ENCODE results near the gene TIGD6. TPM values are rescaled to one million over a fixed set of nuclear protein-coding genes. Genes with fewer than 3 reads are reported as not detected.

TIGD6 gene
- total RNA-seq, 6 donors from 2014 or later = 2.2 to 6.3 (median 4.1) TPM

DNA sequence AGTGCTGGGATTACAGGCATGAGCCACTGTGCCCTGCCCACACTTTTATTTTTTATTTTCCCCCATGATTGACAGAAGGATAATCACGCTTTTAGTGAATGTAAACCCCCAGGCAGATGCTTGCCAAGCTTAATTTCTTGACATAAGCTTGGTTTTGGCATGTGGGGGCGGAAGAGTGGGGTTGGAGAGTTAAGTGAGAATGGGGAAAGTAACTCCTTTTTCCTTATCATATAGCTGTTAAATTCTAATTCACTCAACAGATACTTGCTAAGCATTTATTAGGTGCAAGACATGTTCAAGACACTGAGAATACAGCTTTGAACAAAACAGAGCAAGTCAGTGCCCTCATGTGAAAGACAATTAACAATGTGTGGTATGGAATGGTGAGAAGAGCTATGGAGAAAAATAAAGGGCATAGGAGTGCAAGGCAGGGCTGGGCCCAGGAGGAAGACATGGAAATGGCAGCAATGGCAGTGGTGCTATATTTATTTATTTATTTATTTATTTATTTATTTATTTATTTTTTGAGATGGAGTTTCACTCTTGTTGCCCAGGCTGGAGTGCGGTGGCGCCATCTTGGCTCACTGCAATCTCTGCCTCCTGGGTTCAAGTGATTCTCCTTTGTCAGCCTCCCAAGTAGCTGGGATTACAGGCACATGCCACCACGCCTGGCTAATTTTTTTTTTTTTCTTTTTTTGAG, 37.7 kb downstream of the TIGD6 start:
- no peaks in the 10 kb centered on the region for H3K36me3 ChIP-seq
- 95 to 96% methylated on average over 5 of the region's 5 CpGs for WGBS, 2 donors
- no peak for TF ChIP-seq POLR2AphosphoS5 (IDR thresholded peaks at IDR 0.05)
- no peak for TF ChIP-seq POLR2A (IDR thresholded peaks at IDR 0.05)
- no peak for TF ChIP-seq CTCF (IDR thresholded peaks at IDR 0.05)
- TF ChIP-seq EP300 (IDR thresholded peaks at IDR 0.05) = no peak
- no peaks in the 10 kb centered on the region for H3K27me3 ChIP-seq
- H3K4me1 ChIP-seq = peaks cover 10 to 27% (median 16%) of the 10 kb centered on the region in 4 donors
- DNase-seq (no peak), ATAC-seq (ENCODE audit: low FRiP score in 2 of 2) (no peak)
- H3K27ac ChIP-seq = no peak overlapping the region
- no peaks in the 10 kb centered on the region for H3K9me3 ChIP-seq
- H3K4me3 ChIP-seq = no peak overlapping the region

GRCh38 chr5:149961957-149962409, 38.5 kb downstream of the TIGD6 start:
- TF ChIP-seq CTCF (IDR thresholded peaks at IDR 0.05) (peak in 3 of 6 experiments; percentile 34 to 54 (median 37)), POLR2A (IDR thresholded peaks at IDR 0.05) (no peak), EP300 (IDR thresholded peaks at IDR 0.05) (no peak), POLR2AphosphoS5 (IDR thresholded peaks at IDR 0.05) (no peak)
- 56 to 75% methylated on average over 6 of the region's 6 CpGs for WGBS, 2 donors
- DNase-seq = no peak
- H3K9me3 ChIP-seq = no peaks in the 10 kb centered on the region
- peak overlapping the region in 3 of 4 donors; percentile 78 to 93 (median 84) for H3K4me3 ChIP-seq
- peaks cover 10 to 27% (median 16%) of the 10 kb centered on the region in 4 donors for H3K4me1 ChIP-seq
- H3K27ac ChIP-seq = peak overlapping the region in 1 of 4 donors; percentile 90
- H3K36me3 ChIP-seq = no peaks in the 10 kb centered on the region
- H3K27me3 ChIP-seq = no peaks in the 10 kb centered on the region
- no peak for ATAC-seq (ENCODE audit: low FRiP score in 2 of 2)

DNA sequence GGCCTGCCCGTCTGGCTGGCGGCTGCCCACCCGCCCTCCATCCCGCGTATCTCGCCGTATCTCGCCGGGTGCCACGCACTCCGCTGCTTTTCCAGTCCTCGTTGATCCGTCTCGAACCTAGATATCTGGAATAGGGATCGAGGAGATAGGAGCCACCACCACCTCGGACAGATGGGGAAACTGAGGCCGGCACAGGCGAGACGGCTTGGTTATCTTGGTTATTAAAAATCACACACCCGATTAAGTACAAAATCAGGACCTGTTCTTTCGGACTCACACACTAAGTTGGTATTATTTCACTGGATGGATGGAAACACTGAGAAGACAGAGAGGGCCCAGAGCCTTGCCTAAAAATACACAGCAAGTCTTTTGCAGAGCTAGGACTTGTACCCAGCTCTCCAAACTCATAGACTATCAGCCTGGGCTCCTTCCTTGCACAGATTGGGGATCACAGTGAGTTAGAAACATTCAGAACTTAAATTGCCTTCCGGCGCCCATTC, 39.2 kb downstream of the TIGD6 start:
- H3K27ac ChIP-seq = peak overlapping the region; percentile 88 to 93 (median 92)
- 15 to 39% methylated on average over 7 to 22 of the region's 23 CpGs for WGBS, 2 donors
- ATAC-seq (ENCODE audit: low FRiP score in 2 of 2) (peak in 1 of 2 donors; percentile 3), DNase-seq (no peak)
- H3K27me3 ChIP-seq = no peaks in the 10 kb centered on the region
- TF ChIP-seq POLR2A (IDR thresholded peaks at IDR 0.05) (no peak), POLR2AphosphoS5 (IDR thresholded peaks at IDR 0.05) (no peak), EP300 (IDR thresholded peaks at IDR 0.05) (no peak), CTCF (IDR thresholded peaks at IDR 0.05) (no peak)
- H3K4me1 ChIP-seq = peaks cover 10 to 27% (median 16%) of the 10 kb centered on the region in 4 donors
- no peaks in the 10 kb centered on the region for H3K36me3 ChIP-seq
- H3K4me3 ChIP-seq = peak overlapping the region; percentile 78 to 93 (median 88)
- no peaks in the 10 kb centered on the region for H3K9me3 ChIP-seq

- TF ChIP-seq POLR2AphosphoS5 (IDR thresholded peaks at IDR 0.05) = peak; percentile 89 to 99
- TF ChIP-seq POLR2A (IDR thresholded peaks at IDR 0.05) = peak; percentile 57 to 98 (median 90)
- peak in 1 of 4 donors; percentile 24 for TF ChIP-seq EP300 (IDR thresholded peaks at IDR 0.05)
- TF ChIP-seq CTCF (IDR thresholded peaks at IDR 0.05) = peak in 2 of 6 experiments; percentile 11 to 24
- Histone ChIP-seq H3K27ac (peak within 1 kb of the TSS; percentile 88 to 93 (median 92)), H3K4me3 (peak within 1 kb of the TSS; percentile 78 to 93 (median 88)), H3K9me3 (no peaks in the 10 kb centered on the region), H3K36me3 (no peaks in the 10 kb centered on the region), H3K4me1 (peaks cover 10 to 27% (median 16%) of the 10 kb centered on the region in 4 donors), H3K27me3 (no peaks in the 10 kb centered on the region)
- ATAC-seq (ENCODE audit: low FRiP score in 2 of 2) (peak; percentile 99 to 100), DNase-seq (peak; percentile 98 to 99)
- WGBS, 2 donors = 0 to 1% methylated on average over 18 to 35 of the region's 84 CpGs
Observed at GRCh38 chr5:149960272-149961185, 39.9 kb downstream of the TIGD6 start, which contains the start of gene SLC26A2. Gene SLC26A2, plus strand, starts transcription at chr5:149960758. Its CDS starts 16,895 bp downstream, at chr5:149977653.
